GM12874 (cell line): ENCODE measurements around the gene ALDOB.

ENCODE experiments used
- CTCF ChIP-seq: IDR thresholded peaks from 2 replicates; pipeline ENCODE4 v1.5.1; 2011; ENCODE audit warnings: low read depth, mild to moderate bottlenecking, control low read depth, low read length, moderate library complexity; ENCODE audit not compliant: insufficient read depth

Gene ALDOB

GRCh38 chr9:101427957-101428655, 7.5 kb downstream of the ALDOB start:
- TF ChIP-seq CTCF, result no peak

DNA sequence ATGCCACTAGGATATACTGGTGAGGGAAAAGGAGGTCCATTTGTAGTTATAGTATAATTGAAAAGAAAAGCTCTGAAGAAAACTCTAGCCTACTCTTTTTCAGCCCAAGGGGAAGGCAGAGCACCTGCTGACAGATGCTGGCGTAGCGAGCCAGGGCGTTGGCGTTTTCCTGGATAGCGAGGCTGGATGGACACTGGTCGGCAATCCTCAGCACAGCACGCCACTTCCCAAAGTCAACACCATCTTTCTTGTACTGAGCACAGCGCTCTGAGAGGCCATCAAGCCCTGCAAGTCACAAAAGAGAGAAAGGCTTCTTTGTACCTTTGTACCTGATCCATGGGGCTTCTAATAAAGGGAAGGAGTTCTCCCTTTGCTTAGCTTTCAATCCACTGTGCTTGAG, 8.2 kb downstream of the ALDOB start:
- no peak for TF ChIP-seq CTCF

DNA sequence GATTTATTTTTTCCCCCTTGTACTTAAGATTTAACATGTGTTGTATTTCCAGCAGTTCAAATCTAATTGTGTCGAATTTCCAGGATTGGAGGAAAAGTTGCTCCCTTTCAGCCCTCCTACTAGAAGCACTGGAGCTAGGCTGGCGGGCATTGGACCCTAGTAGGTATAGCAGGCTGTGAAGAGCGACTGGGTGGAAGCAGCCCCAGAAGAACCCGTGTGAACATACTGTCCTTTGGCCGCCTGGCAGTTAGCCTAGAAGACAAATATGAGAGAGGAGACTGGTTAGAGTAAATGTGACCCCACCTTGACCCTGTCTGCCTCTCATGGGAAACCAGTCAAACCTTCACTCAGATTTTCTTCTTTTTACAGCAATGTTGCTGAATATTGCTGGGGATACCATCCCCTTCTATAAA, 13.9 kb downstream of the ALDOB start:
- TF ChIP-seq CTCF, result no peak

- TF ChIP-seq CTCF, result no peak
These were observed 15.7 kb downstream of the ALDOB start for GRCh38 chr9:101419863-101420262.

DNA sequence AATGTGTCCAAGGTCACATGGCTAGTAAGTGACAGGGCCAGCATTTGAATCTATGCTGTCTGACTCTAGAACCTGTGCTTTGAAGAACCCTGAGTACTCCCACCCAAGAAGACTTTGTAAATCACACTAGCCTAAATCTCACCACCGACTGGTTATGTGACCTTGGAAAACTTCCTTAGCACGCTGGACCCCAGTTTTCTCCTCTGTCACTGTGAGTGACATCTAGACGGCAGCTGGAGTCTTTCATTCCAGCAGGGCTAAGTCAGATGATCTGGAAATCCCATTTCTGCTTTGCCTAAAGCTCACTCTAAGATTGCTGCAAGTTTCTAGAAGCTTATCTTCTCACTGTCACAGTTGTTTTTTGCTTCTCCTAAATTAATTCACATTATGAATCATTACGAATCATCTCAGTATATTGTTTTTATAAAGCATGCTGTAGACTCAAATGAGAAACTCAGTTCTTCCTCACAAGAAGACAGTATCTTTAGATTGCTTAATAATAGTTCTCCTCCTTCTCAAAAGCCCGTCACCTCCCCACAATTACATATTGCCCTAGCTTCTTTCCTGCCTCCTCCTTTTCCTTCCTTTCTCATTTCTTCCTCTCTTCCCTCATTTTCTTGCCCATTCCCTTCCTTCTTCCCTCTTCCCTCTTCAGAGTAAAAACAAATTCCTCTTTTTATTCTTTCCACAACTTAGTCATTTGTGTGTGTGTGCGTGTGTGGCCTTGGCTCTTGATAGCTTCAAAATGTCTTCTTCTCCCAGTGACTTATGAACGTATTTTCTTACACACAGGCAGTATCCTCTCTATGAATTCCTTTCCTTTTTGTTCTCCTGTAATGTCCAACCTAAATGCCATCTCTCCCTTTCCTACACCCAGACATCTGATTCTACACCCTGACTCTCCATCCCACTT, 16.8 kb downstream of the ALDOB start:
- no peak for TF ChIP-seq CTCF

GRCh38 chr9:101417977-101418376, 17.6 kb downstream of the ALDOB start:
- no peak for TF ChIP-seq CTCF

DNA sequence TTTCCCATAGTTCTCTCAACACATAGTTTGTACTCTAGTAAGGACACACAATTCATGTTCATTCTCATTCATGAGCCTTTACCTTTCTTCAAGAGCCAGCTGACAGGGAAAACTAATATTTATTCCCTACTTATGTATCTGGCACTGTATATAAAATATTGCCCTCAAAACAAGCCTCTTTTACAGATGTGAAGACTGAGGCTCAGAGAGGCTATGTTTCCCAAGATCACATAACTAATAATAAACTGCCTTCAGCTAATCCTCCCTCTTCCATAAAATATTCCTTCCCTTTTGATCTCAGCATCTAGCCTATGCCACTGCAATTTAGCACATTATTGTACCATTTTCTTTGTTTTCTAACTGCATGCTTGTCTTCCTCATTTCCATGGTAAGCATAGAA, 18.2 kb downstream of the ALDOB start:
- no peak for TF ChIP-seq CTCF
